HG03060 (cell line): ENCODE data around the gene PRRX1.

Source experiments
- ATAC-seq: cut with Tn5 transposase; IDR thresholded peaks from one replicate; pipeline ENCODE4 v1.9.1; 2021; ENCODE audit warnings: low read depth, moderate number of reproducible peaks; ENCODE audit not compliant: unreplicated experiment

Gene PRRX1

GRCh38 chr1:170664093-170664827, at the start of gene PRRX1:
PRRX1 (plus strand) TSS chr1:170664131; CDS start chr1:170664219, 88 bp downstream.
- ATAC-seq = no peak

DNA sequence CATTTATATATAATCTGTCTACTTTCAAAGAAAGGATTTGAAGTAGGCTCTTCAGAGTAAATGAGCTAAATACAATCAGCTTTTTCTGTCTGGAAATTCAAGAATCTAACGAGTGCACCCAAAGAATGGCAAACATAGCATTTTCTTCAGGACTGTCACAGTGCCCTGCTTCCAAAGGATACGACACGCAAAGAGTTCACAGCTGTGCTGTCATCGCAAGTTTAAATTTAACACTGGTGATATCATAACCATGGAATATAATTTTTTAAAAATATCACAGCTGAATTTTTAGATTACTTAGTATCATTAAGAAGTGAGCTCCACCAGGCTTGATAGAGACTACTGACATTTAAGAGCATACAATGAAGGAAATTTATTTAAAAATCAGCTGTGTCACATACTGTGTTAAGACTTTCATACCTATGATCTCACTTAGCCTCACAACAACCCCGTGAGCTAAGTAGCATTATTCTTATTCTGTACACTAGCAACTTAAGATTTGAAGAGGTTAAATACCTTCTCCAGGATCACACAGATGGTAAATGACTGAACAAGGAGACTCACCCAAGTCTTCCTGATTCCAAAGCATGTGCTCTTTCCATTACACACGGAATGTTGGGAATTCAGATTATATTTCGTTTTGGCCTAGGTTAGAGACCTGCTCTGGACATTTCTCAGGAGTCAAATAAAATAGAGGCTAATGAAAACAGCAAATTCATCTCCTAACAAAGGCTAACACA, 46.2 kb upstream of the PRRX1 start:
- ATAC-seq = no peak

GRCh38 chr1:170618421-170618820, 45.5 kb upstream of the PRRX1 start:
- no peak for ATAC-seq

- ATAC-seq = no peak
These were observed 44.5 kb upstream of the PRRX1 start for GRCh38 chr1:170619241-170620028.

- no peak for ATAC-seq
These were observed 43.8 kb upstream of the PRRX1 start for GRCh38 chr1:170620164-170620563.

DNA sequence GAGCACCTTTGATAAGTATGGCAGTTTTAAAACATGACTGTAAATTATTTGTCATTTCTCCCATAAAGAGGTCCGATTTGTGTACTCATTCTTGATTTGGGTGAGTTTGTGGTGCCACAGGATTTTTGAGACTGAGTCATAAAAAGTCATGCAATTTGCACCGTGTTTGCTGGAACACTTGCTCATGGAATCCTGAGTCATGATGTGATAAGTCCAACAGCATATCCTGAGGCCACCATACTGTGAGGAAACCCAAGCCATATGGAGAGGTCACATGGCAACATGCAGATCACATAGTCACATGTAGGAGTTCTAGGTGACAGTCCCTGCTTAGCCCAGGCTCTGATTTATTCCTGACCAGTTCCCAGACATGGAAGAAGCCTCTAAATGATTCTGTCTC, 40.8 kb upstream of the PRRX1 start:
- ATAC-seq = no peak

DNA sequence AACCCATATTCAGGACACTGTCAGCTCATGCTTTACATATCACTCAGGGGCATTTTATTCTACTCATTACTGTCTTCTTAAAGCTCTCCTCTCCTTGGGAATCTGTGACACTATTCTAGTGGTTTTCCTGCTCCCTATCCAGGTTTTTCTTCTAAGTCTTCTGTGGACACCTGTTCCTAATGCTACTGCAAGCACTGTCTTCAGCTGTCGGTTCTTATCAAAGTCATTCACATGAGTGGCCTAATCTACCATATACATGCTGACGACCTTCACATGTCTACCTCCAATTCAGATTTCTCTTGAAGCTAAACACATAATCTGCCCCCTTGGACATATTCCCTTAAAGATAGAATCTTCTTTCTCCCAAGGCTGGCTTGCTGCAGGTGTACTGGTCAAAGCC, 39.8 kb upstream of the PRRX1 start:
- no peak for ATAC-seq

DNA sequence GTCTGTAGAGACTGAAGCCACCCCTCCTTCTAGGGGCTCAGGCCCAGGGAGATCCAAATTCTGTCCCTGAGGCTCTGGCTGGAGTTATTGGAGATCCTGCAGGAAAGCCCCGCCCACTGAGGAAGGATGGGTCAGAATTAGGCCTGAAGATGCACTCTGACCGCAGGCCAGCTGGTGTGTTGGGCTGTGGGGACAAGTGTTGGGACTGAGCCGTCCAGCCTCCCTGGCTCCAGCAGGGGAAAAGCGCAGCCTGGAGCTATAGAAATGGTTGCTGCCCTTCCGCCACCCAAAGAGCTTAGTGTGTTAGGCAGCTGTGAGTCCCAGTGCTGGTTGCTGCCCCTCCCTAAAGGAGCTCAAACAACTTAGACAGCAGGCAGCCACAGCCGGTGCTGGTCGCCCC, 33.0 kb upstream of the PRRX1 start:
- ATAC-seq = no peak

DNA sequence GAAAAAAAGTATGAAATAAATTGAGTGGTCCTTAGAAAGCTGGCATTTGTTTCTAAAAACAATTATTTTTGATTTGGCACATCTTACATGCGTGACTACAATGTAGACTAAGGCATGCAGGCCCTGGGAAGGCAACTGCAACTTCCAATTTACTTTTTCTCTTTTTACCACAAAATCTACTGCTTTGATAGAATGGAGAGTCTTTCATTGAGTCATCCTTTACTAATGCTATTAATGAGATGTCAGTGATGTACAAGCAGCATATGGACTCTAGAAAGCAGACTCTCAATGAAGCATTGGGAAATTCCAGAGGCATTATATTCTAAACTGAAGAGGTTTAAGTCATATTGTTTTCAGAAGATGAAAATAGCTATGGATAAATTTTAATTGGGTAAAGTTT, 29.6 kb upstream of the PRRX1 start:
- ATAC-seq = no peak

DNA sequence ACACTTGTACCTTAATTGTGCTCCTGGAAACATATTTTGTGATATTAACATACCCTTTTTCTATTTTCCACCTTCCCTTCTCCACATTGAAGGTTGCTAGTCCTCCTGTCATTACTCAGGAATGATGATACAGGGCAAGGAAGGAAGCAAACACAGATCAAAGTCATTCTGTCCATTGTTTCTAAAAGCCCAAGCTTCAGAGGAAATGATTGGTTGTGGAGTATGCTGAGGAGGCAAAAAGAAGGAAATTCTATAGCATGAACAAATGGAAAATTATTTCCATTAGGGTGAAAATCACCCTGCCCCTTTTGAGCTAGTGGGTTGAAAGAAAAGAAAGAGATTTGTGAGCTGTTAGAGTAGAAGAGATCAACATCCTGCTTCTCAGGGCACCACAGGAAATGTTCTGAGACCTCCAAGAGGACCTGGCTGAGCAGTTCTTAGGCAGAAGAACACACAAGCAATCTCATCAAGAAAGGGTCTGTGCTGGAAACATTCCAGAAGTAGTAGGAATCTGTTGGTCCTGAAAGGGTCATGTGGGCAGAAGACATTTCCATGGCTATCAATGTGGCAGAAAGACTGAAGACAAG, 29.0 kb upstream of the PRRX1 start:
- no peak for ATAC-seq

DNA sequence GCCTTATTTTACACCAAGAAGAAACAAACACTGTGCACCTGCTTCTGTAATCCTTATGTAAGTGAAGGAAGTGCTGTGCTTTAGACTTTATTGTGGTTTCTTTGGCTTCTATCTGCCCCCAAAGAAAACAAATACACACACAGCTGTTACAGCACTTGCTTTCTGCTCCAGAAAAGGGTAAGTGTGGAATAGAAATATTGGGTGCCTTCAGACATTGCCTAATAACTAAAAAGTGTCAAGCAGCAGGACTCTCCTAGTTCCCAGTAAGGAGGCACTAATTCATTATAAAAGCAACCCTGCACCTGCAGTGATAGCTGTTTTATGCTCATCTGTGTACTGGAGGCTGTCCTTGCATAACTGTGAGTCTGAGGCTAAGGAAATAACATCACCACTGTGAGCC, 23.4 kb upstream of the PRRX1 start:
- ATAC-seq = no peak

DNA sequence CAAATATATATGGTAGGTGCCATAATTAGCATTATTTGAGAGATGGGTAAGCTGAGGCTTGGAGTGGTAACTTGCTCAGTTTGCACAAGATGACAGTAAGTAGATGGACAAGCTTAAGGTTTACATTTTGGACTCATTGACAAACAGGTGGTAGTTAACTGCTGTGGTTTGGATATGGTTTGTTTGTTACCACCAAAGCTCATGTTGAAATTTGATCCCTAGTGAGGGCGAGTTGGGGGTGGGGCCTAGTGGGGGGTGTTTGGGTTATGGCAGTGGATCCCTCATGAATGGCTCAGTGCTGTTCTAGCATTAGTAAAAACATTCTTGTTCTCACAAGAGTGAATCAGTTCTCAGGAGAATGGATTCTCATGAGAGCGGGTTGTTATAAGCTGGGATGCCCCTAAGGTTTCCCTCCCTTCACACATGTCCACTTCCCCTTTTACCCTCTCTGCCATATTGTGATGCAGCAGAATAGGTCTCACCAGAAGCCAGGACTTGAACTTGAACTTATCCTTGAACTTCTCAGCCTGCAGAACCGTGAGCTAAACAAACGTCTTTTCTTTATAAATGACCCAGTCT, 6.6 kb upstream of the PRRX1 start:
- ATAC-seq = no peak

DNA sequence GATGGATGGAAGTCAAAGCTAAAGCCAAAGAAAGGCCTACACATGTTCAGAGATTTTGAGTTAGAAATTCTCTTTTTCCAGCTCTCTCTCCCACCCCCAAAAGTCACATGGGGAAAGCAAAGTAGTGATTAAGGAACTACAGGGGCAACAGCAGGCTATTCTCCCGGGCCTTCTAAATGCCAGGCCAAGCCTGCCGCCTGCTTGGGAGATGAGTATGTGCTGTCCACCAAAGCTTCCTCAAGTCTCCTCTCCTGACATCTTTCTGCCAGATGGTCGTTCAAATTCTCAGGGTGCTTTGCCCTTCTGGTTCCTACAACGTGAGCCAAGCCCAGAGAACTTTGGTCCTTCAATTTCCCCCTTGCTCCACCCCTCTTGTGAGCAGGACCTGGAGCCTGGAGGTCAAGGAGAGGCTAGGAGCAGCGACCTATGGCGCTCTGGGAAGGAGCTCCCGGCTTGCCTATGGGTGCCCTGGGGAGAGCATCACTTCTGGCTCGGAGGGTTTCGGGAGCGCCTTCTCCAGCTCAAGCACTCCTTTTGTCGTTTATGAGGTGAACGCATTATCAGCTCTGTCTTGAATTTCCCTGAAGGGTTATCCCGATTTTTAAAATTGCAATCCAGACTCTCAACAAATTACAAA, 4.4 kb upstream of the PRRX1 start:
- ATAC-seq = no peak

DNA sequence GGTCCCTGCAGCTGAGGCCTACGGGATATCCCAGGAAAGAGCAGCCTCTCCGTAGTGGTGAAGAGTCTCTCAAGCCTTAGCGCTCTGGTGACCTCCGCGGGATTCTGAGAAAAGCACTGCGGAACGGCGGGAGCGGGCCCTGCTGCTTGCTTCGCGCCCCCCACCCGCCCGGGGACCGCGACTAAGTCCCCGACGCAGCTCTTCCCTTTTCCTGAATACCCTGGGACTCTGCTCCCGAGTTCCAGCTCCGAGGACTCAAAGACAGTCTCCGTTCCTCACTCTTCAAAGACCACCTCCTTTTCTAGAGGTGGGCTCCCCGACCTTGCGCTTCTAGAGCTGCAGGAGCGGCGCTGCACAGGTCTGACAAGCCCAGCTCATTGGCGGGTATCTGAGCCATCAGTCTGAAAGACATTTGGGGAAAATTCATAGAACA, 3.6 kb upstream of the PRRX1 start:
- ATAC-seq = no peak

DNA sequence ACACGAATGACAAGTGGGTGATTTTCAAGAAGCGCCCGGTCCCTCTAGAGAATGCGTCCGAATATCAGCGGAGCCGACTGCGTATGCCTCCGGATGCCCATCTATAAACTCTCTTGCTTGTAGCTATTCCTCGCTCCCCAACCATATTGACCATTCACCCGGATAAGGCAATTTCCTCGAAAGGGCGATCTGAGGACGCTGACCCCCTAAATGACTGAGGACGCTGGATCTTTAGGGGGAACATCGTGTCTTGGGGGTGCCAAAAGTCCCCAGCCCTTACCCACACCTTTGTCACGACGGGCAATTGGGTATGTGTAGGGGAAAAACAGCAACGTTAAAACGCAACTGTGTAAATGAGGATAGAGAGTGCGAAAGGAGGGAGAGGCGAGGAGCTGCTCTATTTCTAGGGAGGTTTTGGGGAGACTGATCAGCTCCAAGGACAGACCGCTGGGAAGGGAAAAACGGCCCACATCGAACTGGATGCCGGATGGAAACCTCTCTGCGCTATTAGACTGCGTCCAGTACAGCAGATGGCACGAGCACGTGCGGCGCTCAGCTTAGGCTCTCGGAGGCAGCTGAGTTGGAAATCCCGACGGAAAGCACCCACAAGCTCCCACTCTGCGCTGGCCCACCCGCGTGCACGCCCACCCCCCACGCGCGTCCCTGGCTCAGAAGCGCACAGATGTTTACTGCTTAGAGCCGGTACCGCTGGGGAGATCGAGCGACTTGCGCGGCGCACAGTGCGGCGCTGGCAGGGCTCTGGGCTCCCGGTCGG, 2.9 kb upstream of the PRRX1 start:
- no peak for ATAC-seq

GRCh38 chr1:170661646-170662411, 2.1 kb upstream of the PRRX1 start:
- ATAC-seq = no peak

GRCh38 chr1:170662561-170663403, 1.1 kb upstream of the PRRX1 start:
- ATAC-seq = no peak
